A549 (cell line): ENCODE data around the gene RPGR. TPM values are rescaled to one million over a fixed set of nuclear protein-coding genes. Genes with fewer than 3 reads are reported as not detected.

Experiments
- ATAC-seq, 2 experiments: fragments of 200-7000 bp in 1 of 2; fragments of >200 bp in 1 of 2; cut with Nextera tagmentation in 1 of 2; cut with Tn5 transposase in 1 of 2; 3 replicates each; pipeline versions ENCODE4 v1.8.0 to v1.9.1; 2018 to 2020; ENCODE audit warnings: mild to moderate bottlenecking in 1 of 2, moderate library complexity in 1 of 2
- CTCF ChIA-PET: fragments of 300-600 bp; sonication (Branson Sonifier 250); formaldehyde crosslinking; extraction: SDS; loops from one replicate; lab custom pipeline; 2021; ENCODE audit warnings: antibody characterized with exemption, inconsistent platforms; lab: Yijun Ruan, JAX
- POLR2A ChIA-PET: fragments of 350-600 bp; formaldehyde crosslinking; extraction: SDS; loops from one replicate; lab custom pipeline; 2021; ENCODE audit warnings: antibody characterized with exemption, inconsistent platforms; lab: Yijun Ruan, JAX
- DNase-seq, 2 experiments: peaks; one replicate each; pipeline versions ENCODE4 v3.0.0 to v3.0.0-alpha.2; 2011 to 2016; ENCODE audit warnings: low read depth in 1 of 2, low spot score in 1 of 2
- FAIRE-seq: peaks from 2 replicates; lab custom pipeline; 2011; peaks lifted over from hg19 to GRCh38; lab: Jason Lieb, UNC
- H3K27ac ChIP-seq, 2 experiments: fragments of >200 bp; sonication (Bioruptor Twin); formaldehyde crosslinking; 3 replicates each; pipeline ENCODE4 v1.5.1; 2016 to 2017
- H3K4me1 ChIP-seq: fragments of >200 bp; sonication (Bioruptor Twin); formaldehyde crosslinking; 3 replicates; pipeline ENCODE4 v1.6.1; 2016
- H3K4me2 ChIP-seq: fragments of >200 bp; sonication (Bioruptor Twin); formaldehyde crosslinking; 3 replicates; pipeline ENCODE4 v1.6.1; 2016
- H3K4me3 ChIP-seq: fragments of >200 bp; sonication (Bioruptor Twin); formaldehyde crosslinking; 3 replicates; pipeline ENCODE4 v1.5.1; 2016
- H3K9me3 ChIP-seq: fragments of >200 bp; sonication (Bioruptor Twin); formaldehyde crosslinking; 3 replicates; pipeline ENCODE4 v1.6.1; 2016
- BHLHE40 ChIP-seq: IDR thresholded peaks from 2 replicates; pipeline ENCODE4 v1.6.1; 2012; ENCODE audit warnings: low read depth, low read length, inconsistent platforms
- CBX2 ChIP-seq: fragments of 200-600 bp; sonication (generic); IDR thresholded peaks from 2 replicates; pipeline ENCODE4 v1.6.1; 2016; ENCODE audit warnings: low read depth, mild to moderate bottlenecking, borderline replicate concordance
- CEBPB ChIP-seq, 2 experiments: fragments of >200 bp in 1 of 2; sonication (Bioruptor Twin) in 1 of 2; formaldehyde crosslinking in 1 of 2; IDR thresholded peaks; 2 replicates each; pipeline ENCODE4 v1.6.1; 2012 to 2016
- CHD2 ChIP-seq: fragments of 150-350 bp; IDR thresholded peaks from 2 replicates; pipeline ENCODE4 v1.6.1; 2014; ENCODE audit warnings: low read length; ENCODE audit not compliant: partially characterized antibody
- CTCF ChIP-seq: fragments of >200 bp; sonication (Bioruptor Twin); formaldehyde crosslinking; IDR thresholded peaks from 3 replicates; pipeline ENCODE4 v1.5.1; 2016
- E2F6 ChIP-seq: IDR thresholded peaks from 2 replicates; pipeline ENCODE4 v1.6.1; 2012; ENCODE audit warnings: low read depth, borderline replicate concordance
- FOSB ChIP-seq: fragments of 250-450 bp; sonication (Bioruptor Pico); IDR thresholded peaks from 2 replicates; pipeline ENCODE4 v1.5.0; 2020; ENCODE audit warnings: mild to moderate bottlenecking, moderate library complexity
- FOSL2 ChIP-seq, 2 experiments: fragments of 450-650 bp in 1 of 2; fragments of >200 bp in 1 of 2; sonication (Bioruptor Twin) in 1 of 2; formaldehyde crosslinking; IDR thresholded peaks; 2 replicates each; pipeline versions ENCODE4 v1.5.0 to v1.6.1; 2016 to 2020; ENCODE audit warnings: mild to moderate bottlenecking in 1 of 2, moderate library complexity in 1 of 2
- GATA3 ChIP-seq: IDR thresholded peaks from 2 replicates; pipeline ENCODE4 v1.6.1; 2012; ENCODE audit warnings: borderline replicate concordance
- HES2 ChIP-seq: fragments of >200 bp; sonication (Bioruptor Twin); formaldehyde crosslinking; IDR thresholded peaks from 2 replicates; pipeline ENCODE4 v1.6.1; 2016
- HMGXB4 ChIP-seq: fragments of 250-450 bp; sonication (Bioruptor Pico); IDR thresholded peaks from 2 replicates; pipeline ENCODE4 v1.5.0; 2021; ENCODE audit warnings: mild to moderate bottlenecking, moderate library complexity, borderline replicate concordance
- JUN ChIP-seq, 2 experiments: fragments of >200 bp; sonication (Bioruptor Twin); formaldehyde crosslinking; IDR thresholded peaks; 2 replicates in 1 of 2; 3 replicates in 1 of 2; pipeline ENCODE4 v1.6.1; 2016 to 2017
- JUNB ChIP-seq: fragments of >200 bp; sonication (Bioruptor Twin); formaldehyde crosslinking; IDR thresholded peaks from 2 replicates; pipeline ENCODE4 v1.6.1; 2016
- KDM1A ChIP-seq: fragments of 200-600 bp; sonication (generic); IDR thresholded peaks from 2 replicates; pipeline ENCODE4 v1.6.1; 2016; ENCODE audit warnings: low read depth, mild to moderate bottlenecking
- KDM5A ChIP-seq: fragments of 200-600 bp; sonication (generic); IDR thresholded peaks from 2 replicates; pipeline ENCODE4 v1.6.1; 2016; ENCODE audit warnings: antibody characterized with exemption, mild to moderate bottlenecking
- MAFK ChIP-seq: fragments of 450-650 bp; IDR thresholded peaks from 2 replicates; pipeline ENCODE4 v1.6.1; 2014; ENCODE audit not compliant: partially characterized antibody
- MAX ChIP-seq: IDR thresholded peaks from 2 replicates; pipeline ENCODE4 v1.6.1; 2012
- PHF8 ChIP-seq: fragments of 200-600 bp; sonication (generic); IDR thresholded peaks from 2 replicates; pipeline ENCODE4 v1.6.1; 2016; ENCODE audit warnings: low read depth, mild to moderate bottlenecking, antibody characterized with exemption, moderate library complexity, borderline replicate concordance
- POLR2AphosphoS2 ChIP-seq: conservative IDR thresholded peaks from 2 replicates; pipeline ENCODE4 v1.6.1; 2012; ENCODE audit warnings: low read length, improper control_type of control experiment, inconsistent platforms
- RAD21 ChIP-seq, 2 experiments: fragments of >200 bp in 1 of 2; sonication (Bioruptor Twin) in 1 of 2; formaldehyde crosslinking in 1 of 2; IDR thresholded peaks in 1 of 2; conservative IDR thresholded peaks in 1 of 2; 2 replicates in 1 of 2; 3 replicates in 1 of 2; pipeline ENCODE4 v1.6.1; 2012 to 2018; ENCODE audit warnings: inconsistent platforms in 1 of 2
- RFX5 ChIP-seq: fragments of 450-650 bp; IDR thresholded peaks from 2 replicates; pipeline ENCODE4 v1.7.1; 2014; ENCODE audit warnings: antibody characterized with exemption, mild to moderate bottlenecking, moderate library complexity
- SMC3 ChIP-seq: fragments of >200 bp; sonication (Bioruptor Twin); formaldehyde crosslinking; IDR thresholded peaks from 3 replicates; pipeline ENCODE4 v1.6.1; 2018; ENCODE audit warnings: inconsistent platforms
- SREBF2 ChIP-seq: fragments of 450-650 bp; IDR thresholded peaks from 2 replicates; pipeline ENCODE4 v1.6.1; 2014; ENCODE audit warnings: mild to moderate bottlenecking, moderate library complexity
- USF2 ChIP-seq: fragments of 450-650 bp; IDR thresholded peaks from 2 replicates; pipeline ENCODE4 v1.6.1; 2014; ENCODE audit warnings: antibody characterized with exemption
- ZC3H11A ChIP-seq: fragments of 450-650 bp; IDR thresholded peaks from 2 replicates; pipeline ENCODE4 v1.6.1; 2014; ENCODE audit warnings: antibody characterized with exemption, mild to moderate bottlenecking
- ZFP36 ChIP-seq: fragments of 450-650 bp; IDR thresholded peaks from 2 replicates; pipeline ENCODE4 v1.6.1; 2014; ENCODE audit warnings: borderline replicate concordance; ENCODE audit not compliant: partially characterized antibody
- WGBS: methylation state at CpG from one replicate; pipeline ENCODE4 v1.1.6; 2017; ENCODE audit errors: missing lambda C conversion rate; 5-methylcytosine and 5-hydroxymethylcytosine counted together
- polyA plus RNA-seq, 4 experiments: library from polyadenylated mRNA; depleted of rRNA in 3 of 4; stranded (reverse); fragments of >200 nt; fragmentation: RNase III in 1 of 4; extraction: RNeasy Plus Mini Kit Qiagen cat#74134 plus additional on column Dnase treatment in 1 of 4; gene quantifications; 2 replicates in 3 of 4; 3 replicates in 1 of 4; pipeline ENCODE4 v1.2.3, GENCODE V29; 2011 to 2017

The RPGR gene
- polyA plus RNA-seq, 2 of the 4 experiments (the other 2 are of a cell fraction), result 8.1 to 10.5 TPM

- no peaks in the 10 kb centered on the region for H3K4me1 ChIP-seq
- FAIRE-seq (no peak), DNase-seq (no peak), ATAC-seq (no peak)
- WGBS, result 95% methylated on average over 9 of the region's 9 CpGs
- no peak overlapping the region for H3K27ac ChIP-seq
- H3K9me3 ChIP-seq, result no peaks in the 10 kb centered on the region
- TF ChIP-seq JUN (IDR thresholded peaks at IDR 0.05) (no peak), FOSL2 (IDR thresholded peaks at IDR 0.05) (no peak), FOSL2 (CRISPR knock-in tag; IDR thresholded peaks at IDR 0.05) (no peak), KDM5A (no peak), MAFK (no peak), JUNB (no peak), SREBF2 (no peak), POLR2AphosphoS2 (no peak), E2F6 (no peak), KDM1A (no peak), CTCF (no peak), HMGXB4 (CRISPR knock-in tag) (no peak), CEBPB (IDR thresholded peaks at IDR 0.05) (no peak), MAX (no peak), BHLHE40 (no peak), HES2 (no peak), GATA3 (no peak), CBX2 (no peak), FOSB (CRISPR knock-in tag) (no peak), USF2 (no peak), CHD2 (no peak)
- CTCF ChIA-PET, result interaction anchor here (0.9 to 1.6 kb wide), 3 partner anchors 19 to 71 kb away, joined by 3 to 4 read pairs (median 3); partner anchors contain the start of gene RPGR
- no peak overlapping the region for H3K4me3 ChIP-seq
- POLR2A ChIA-PET, result no interaction called here
- no peak overlapping the region for H3K4me2 ChIP-seq
Observed at GRCh38 chrX:38262715-38263620, 64.3 kb downstream of the RPGR start.

- Histone ChIP-seq H3K4me3 (no peak overlapping the region), H3K4me1 (no peaks in the 10 kb centered on the region), H3K4me2 (no peak overlapping the region), H3K27ac (no peak overlapping the region), H3K9me3 (no peaks in the 10 kb centered on the region)
- ChIA-PET POLR2A (interaction anchor here (1.1 kb wide), 1 partner anchor 67 kb away, joined by 4 read pairs; the partner anchor contains the start of gene RPGR), CTCF (interaction anchor here (0.8 to 2.5 kb wide), 13 partner anchors 8 to 208 kb away, joined by 3 to 14 read pairs (median 4); partner anchors contain the start of gene RPGR)
- FAIRE-seq (no peak), DNase-seq (peak; percentile 43 to 49), ATAC-seq (peak; percentile 66 to 88; a peak in 4 of 6 replicates)
- 5% methylated on average over 4 of the region's 4 CpGs for WGBS
- TF ChIP-seq PHF8, result no peak
- TF ChIP-seq RFX5, result no peak
- TF ChIP-seq CBX2, result no peak
- TF ChIP-seq E2F6, result no peak
- peak; percentile 53 to 55 for TF ChIP-seq RAD21 (conservative IDR thresholded peaks at IDR 0.05 in 1 of 2, IDR thresholded peaks at IDR 0.05 in 1 of 2)
- peak; percentile 47 for TF ChIP-seq CTCF
- TF ChIP-seq ZC3H11A, result no peak
- no peak for TF ChIP-seq ZFP36
- peak; percentile 42; the same call in 2 of the 3 replicates for TF ChIP-seq SMC3
Observed at GRCh38 chrX:38260231-38260630, 67.1 kb downstream of the RPGR start.
